SU-DHL-6 (cell line): ENCODE data around the gene NDUFS1.

ENCODE experiments used
- H2AFZ ChIP-seq: fragments of 200-600 bp; sonication (generic); 2 replicates; pipeline ENCODE4 v1.6.1; 2014; ENCODE audit warnings: low read depth, mild to moderate bottlenecking, moderate library complexity, mixed read lengths, antibody characterized with exemption, low read length; ENCODE audit not compliant: severe bottlenecking
- H3F3A ChIP-seq: fragments of 200-600 bp; shearing (Covaris generic); 2 replicates; pipeline ENCODE4 v1.6.0; 2016; ENCODE audit warnings: antibody characterized with exemption, mild to moderate bottlenecking; ENCODE audit not compliant: insufficient read depth
- H3K27ac ChIP-seq: fragments of 200-600 bp; sonication (generic); 2 replicates; pipeline ENCODE4 v1.5.1; 2016; ENCODE audit warnings: low read depth, mild to moderate bottlenecking, low read length, moderate library complexity, mixed read lengths
- H3K27me3 ChIP-seq: fragments of 200-600 bp; sonication (generic), shearing (Covaris generic); 2 replicates; pipeline ENCODE4 v1.6.0; 2014; ENCODE audit warnings: mild to moderate bottlenecking, low read length
- H3K36me3 ChIP-seq: fragments of 200-600 bp; sonication (generic); 2 replicates; pipeline ENCODE4 v1.6.1; 2014; ENCODE audit warnings: mild to moderate bottlenecking, low read length, mixed read lengths
- H3K4me2 ChIP-seq: fragments of 300-600, 200-600 bp; shearing (Covaris generic), sonication (generic); 2 replicates; pipeline ENCODE4 v1.6.0; 2014; ENCODE audit warnings: low read length, low read depth, mild to moderate bottlenecking; ENCODE audit not compliant: poor library complexity, severe bottlenecking
- H3K4me3 ChIP-seq: fragments of 200-600 bp; sonication (generic); 2 replicates; pipeline ENCODE4 v1.5.1; 2014; ENCODE audit warnings: antibody characterized with exemption, low read length, mild to moderate bottlenecking, mixed read lengths; ENCODE audit not compliant: insufficient read depth, poor library complexity, severe bottlenecking
- H3K79me2 ChIP-seq: fragments of 200-600 bp; sonication (generic); 2 replicates; pipeline ENCODE4 v1.6.1; 2014; ENCODE audit warnings: mild to moderate bottlenecking, low read length, moderate library complexity; ENCODE audit not compliant: insufficient read depth
- H3K9ac ChIP-seq: fragments of 200-600 bp; sonication (generic); 2 replicates; pipeline ENCODE4 v1.7.0; 2014; ENCODE audit warnings: mild to moderate bottlenecking, low read length
- H3K9me2 ChIP-seq: fragments of 200-600 bp; sonication (generic); replicated peaks from 2 replicates; pipeline ENCODE4 v1.6.1; 2014; ENCODE audit warnings: low read length; ENCODE audit not compliant: insufficient read depth
- H3K9me3 ChIP-seq: fragments of 200-600 bp; sonication (generic); 2 replicates; pipeline ENCODE4 v1.6.1; 2014; ENCODE audit warnings: low read length, mixed read lengths; ENCODE audit not compliant: insufficient read depth
- H4K20me1 ChIP-seq: fragments of 200-600 bp; sonication (generic); 2 replicates; pipeline ENCODE4 v1.6.1; 2014; ENCODE audit warnings: low read depth, mild to moderate bottlenecking, antibody characterized with exemption, low read length, moderate library complexity, mixed read lengths
- CTCF ChIP-seq: fragments of 200-600 bp; sonication (generic); IDR thresholded peaks from one replicate; pipeline ENCODE4 v1.5.1; 2017; ENCODE audit warnings: antibody characterized with exemption, mild to moderate bottlenecking, low read length, moderate library complexity; ENCODE audit not compliant: insufficient read depth, poor library complexity, severe bottlenecking
- EZH2phosphoT487 ChIP-seq: fragments of 200-600 bp; sonication (generic), shearing (Covaris generic); conservative IDR thresholded peaks from 2 replicates; pipeline ENCODE4 v1.6.1; 2018; ENCODE audit warnings: mild to moderate bottlenecking, antibody characterized with exemption, low read length, moderate library complexity, mixed read lengths

The NDUFS1 gene

GRCh38 chr2:206203331-206203730 is 44.1 kb upstream of the NDUFS1 start:
- H3K9me2 ChIP-seq, result no peaks in the 10 kb centered on the region
- H3K27ac ChIP-seq, result no peak overlapping the region
- no peak overlapping the region for H3K9ac ChIP-seq
- H3K9me3 ChIP-seq, result no peaks in the 10 kb centered on the region
- H3K4me3 ChIP-seq, result no peak overlapping the region
- no peaks in the 10 kb centered on the region for H3K79me2 ChIP-seq
- no peak overlapping the region for H2AFZ ChIP-seq
- no peak overlapping the region for H3K4me2 ChIP-seq
- no peaks in the 10 kb centered on the region for H3K36me3 ChIP-seq
- no peaks in the 10 kb centered on the region for H4K20me1 ChIP-seq
- H3K27me3 ChIP-seq, result no peaks in the 10 kb centered on the region
- no peak for TF ChIP-seq CTCF
- no peak for TF ChIP-seq EZH2phosphoT487
- H3F3A ChIP-seq, result no peaks in the 10 kb centered on the region

GRCh38 chr2:206202446-206202845 is 43.2 kb upstream of the NDUFS1 start:
- Histone ChIP-seq H2AFZ (no peak overlapping the region), H3K27me3 (no peaks in the 10 kb centered on the region), H3K27ac (no peak overlapping the region), H3K9me3 (no peaks in the 10 kb centered on the region), H3K79me2 (no peaks in the 10 kb centered on the region), H3K9me2 (no peaks in the 10 kb centered on the region), H3K4me3 (no peak overlapping the region), H4K20me1 (no peaks in the 10 kb centered on the region), H3K36me3 (no peaks in the 10 kb centered on the region), H3K9ac (no peak overlapping the region), H3K4me2 (no peak overlapping the region), H3F3A (no peaks in the 10 kb centered on the region)
- TF ChIP-seq EZH2phosphoT487, result no peak
- no peak for TF ChIP-seq CTCF

- Histone ChIP-seq H3K36me3 (no peaks in the 10 kb centered on the region), H3K27me3 (no peaks in the 10 kb centered on the region), H3K79me2 (no peaks in the 10 kb centered on the region), H3K4me3 (no peak overlapping the region), H3K27ac (no peak overlapping the region), H3F3A (no peaks in the 10 kb centered on the region), H3K9me3 (no peaks in the 10 kb centered on the region), H3K9ac (no peak overlapping the region), H3K4me2 (no peak overlapping the region), H2AFZ (no peak overlapping the region), H4K20me1 (no peaks in the 10 kb centered on the region), H3K9me2 (no peaks in the 10 kb centered on the region)
- no peak for TF ChIP-seq CTCF
- no peak for TF ChIP-seq EZH2phosphoT487
Measured at GRCh38 chr2:206201075-206201848, 42.0 kb upstream of the NDUFS1 start.
